ENCODE measurements around the gene APBA1.
"Not testable (repeated sequence)": the region's sequence is repeated elsewhere in the genome, so short reads cannot be mapped to it uniquely, and the experiment has no call there.

The APBA1 gene

GRCh38 chr9:69470186-69470977 is 201.8 kb downstream of the APBA1 start:
- DNase-seq = no peak

- no peak for DNase-seq
These were observed 203.0 kb downstream of the APBA1 start for GRCh38 chr9:69469136-69469535.

- no peak for DNase-seq
These were observed 203.8 kb downstream of the APBA1 start for GRCh38 chr9:69468380-69468779.

- no peak for DNase-seq
These were observed 206.0 kb downstream of the APBA1 start for GRCh38 chr9:69466151-69466550.

GRCh38 chr9:69465473-69465872 is 206.7 kb downstream of the APBA1 start:
- no peak for DNase-seq

- no peak for DNase-seq
These were observed 208.6 kb downstream of the APBA1 start for GRCh38 chr9:69463497-69464068.

- DNase-seq = no peak
These were observed 209.8 kb downstream of the APBA1 start for GRCh38 chr9:69462394-69462793.

GRCh38 chr9:69461103-69461887 is 210.9 kb downstream of the APBA1 start:
- DNase-seq = no peak

GRCh38 chr9:69460012-69460411 is 212.2 kb downstream of the APBA1 start:
- DNase-seq = no peak

GRCh38 chr9:69458176-69458575 is 214.0 kb downstream of the APBA1 start:
- no peak for DNase-seq

GRCh38 chr9:69456201-69456600 is 216.0 kb downstream of the APBA1 start:
- no peak for DNase-seq

GRCh38 chr9:69455311-69455710 is 216.9 kb downstream of the APBA1 start:
- no peak for DNase-seq

- no peak for DNase-seq
These were observed 217.8 kb downstream of the APBA1 start for GRCh38 chr9:69454321-69454720.

GRCh38 chr9:69453746-69454145 is 218.4 kb downstream of the APBA1 start:
- no peak for DNase-seq

GRCh38 chr9:69452110-69452782 is 219.9 kb downstream of the APBA1 start:
- DNase-seq = no peak

GRCh38 chr9:69446496-69446895 is 225.7 kb downstream of the APBA1 start:
- no peak for DNase-seq

- no peak for DNase-seq
These were observed 226.9 kb downstream of the APBA1 start for GRCh38 chr9:69445251-69445650.

- no peak for DNase-seq
These were observed 227.4 kb downstream of the APBA1 start for GRCh38 chr9:69444791-69445190.

- no peak for DNase-seq
These were observed 228.2 kb downstream of the APBA1 start for GRCh38 chr9:69444021-69444420.

GRCh38 chr9:69443178-69443577 is 229.0 kb downstream of the APBA1 start:
- DNase-seq = no peak

GRCh38 chr9:69442486-69442885 is 229.7 kb downstream of the APBA1 start:
- DNase-seq = no peak

GRCh38 chr9:69440254-69440955 is 231.8 kb downstream of the APBA1 start:
- DNase-seq = peak; percentile 24

GRCh38 chr9:69439654-69440053 is 232.5 kb downstream of the APBA1 start:
- not testable (repeated sequence) for DNase-seq
